C4-2B (cell line): ENCODE data around the gene THOC5.
"Not testable (repeated sequence)": the region's sequence is repeated elsewhere in the genome, so short reads cannot be mapped to it uniquely, and the experiment has no call there.

ENCODE experiments used
- H3K27ac ChIP-seq: fragments of 450-650 bp; 2 replicates; pipeline ENCODE4 v1.5.1; 2017
- ZFX ChIP-seq: fragments of 450-650 bp; IDR thresholded peaks from 2 replicates; pipeline ENCODE4 v1.6.1; 2017
- TF ChIP-seq, protein P1 (sequence below): fragments of 450-650 bp; conservative IDR thresholded peaks from 2 replicates; pipeline ENCODE4 v1.5.1; 2017; ENCODE audit warnings: mild to moderate bottlenecking

Gene THOC5

DNA sequence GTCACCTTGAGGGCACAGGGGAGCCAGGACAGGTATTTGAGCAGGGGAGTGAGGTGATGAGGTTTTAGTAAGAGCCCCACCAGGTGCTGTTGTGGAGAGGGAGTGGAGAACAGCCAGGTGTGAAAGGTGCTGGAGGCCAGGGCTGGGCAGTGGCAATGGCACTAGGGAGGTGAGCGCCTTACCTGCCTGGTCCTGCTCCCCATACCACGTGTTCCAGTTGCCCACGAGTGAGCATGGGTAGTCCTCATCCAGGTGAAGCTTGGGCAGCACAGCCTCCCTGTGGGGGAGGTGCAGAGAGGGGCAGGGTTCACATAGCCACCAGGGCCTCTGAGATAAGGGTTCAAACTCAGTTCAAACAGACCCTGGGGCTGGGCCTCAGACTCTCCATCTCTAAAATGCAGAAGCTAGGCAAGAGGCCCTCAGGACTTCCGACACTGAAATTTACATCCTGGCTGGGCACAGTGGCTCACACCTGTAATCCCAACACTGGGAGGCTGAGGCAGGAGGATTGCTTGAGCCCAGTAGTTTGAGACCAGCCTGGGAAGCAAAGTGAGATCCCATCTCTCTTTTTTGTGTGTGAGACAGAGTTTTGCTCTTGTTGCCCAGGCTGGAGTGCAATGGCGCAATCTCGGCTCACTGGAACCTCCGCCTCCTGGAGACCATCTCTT, 15.6 kb upstream of the THOC5 start:
- no peak overlapping the region for H3K27ac ChIP-seq
- TF ChIP-seq ZFX: no peak
- TF ChIP-seq, protein P1, sequence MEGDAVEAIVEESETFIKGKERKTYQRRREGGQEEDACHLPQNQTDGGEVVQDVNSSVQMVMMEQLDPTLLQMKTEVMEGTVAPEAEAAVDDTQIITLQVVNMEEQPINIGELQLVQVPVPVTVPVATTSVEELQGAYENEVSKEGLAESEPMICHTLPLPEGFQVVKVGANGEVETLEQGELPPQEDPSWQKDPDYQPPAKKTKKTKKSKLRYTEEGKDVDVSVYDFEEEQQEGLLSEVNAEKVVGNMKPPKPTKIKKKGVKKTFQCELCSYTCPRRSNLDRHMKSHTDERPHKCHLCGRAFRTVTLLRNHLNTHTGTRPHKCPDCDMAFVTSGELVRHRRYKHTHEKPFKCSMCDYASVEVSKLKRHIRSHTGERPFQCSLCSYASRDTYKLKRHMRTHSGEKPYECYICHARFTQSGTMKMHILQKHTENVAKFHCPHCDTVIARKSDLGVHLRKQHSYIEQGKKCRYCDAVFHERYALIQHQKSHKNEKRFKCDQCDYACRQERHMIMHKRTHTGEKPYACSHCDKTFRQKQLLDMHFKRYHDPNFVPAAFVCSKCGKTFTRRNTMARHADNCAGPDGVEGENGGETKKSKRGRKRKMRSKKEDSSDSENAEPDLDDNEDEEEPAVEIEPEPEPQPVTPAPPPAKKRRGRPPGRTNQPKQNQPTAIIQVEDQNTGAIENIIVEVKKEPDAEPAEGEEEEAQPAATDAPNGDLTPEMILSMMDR: no peak

- no peak overlapping the region for H3K27ac ChIP-seq
- no peak for TF ChIP-seq ZFX
- TF ChIP-seq, protein P1: no peak
These were observed 13.8 kb upstream of the THOC5 start for GRCh38 chr22:29567338-29567737.

GRCh38 chr22:29566513-29566912, 13.0 kb upstream of the THOC5 start:
- H3K27ac ChIP-seq: not testable (repeated sequence)

- peak overlapping the region; percentile 18; the same call in 1 of the 2 replicates for H3K27ac ChIP-seq
- TF ChIP-seq ZFX: no peak
- TF ChIP-seq, protein P1: no peak
These were observed 10.3 kb upstream of the THOC5 start for GRCh38 chr22:29563652-29564460.

DNA sequence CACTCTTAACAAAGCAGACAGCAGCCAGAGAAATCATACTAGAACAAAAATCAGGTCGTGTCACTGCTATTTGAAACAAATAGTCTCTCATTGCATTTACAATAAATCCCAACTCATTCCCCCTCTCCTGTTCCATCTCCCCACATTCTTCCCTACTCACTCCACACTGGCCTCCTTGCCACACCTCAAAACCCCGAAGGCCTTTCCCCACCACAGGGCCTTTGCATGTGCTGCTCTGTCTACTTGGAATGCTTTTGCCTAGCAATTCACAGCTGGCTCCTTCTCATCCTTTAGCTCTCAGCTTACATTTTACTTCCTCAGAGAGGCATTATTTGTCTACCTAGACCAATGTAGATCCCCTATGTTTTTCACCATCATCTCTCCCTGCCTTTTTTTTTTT, 6.3 kb upstream of the THOC5 start:
- no peak overlapping the region for H3K27ac ChIP-seq
- TF ChIP-seq, protein P1: no peak
- no peak for TF ChIP-seq ZFX

GRCh38 chr22:29559030-29559429, 5.5 kb upstream of the THOC5 start:
- no peak for TF ChIP-seq ZFX
- TF ChIP-seq, protein P1: no peak
- no peak overlapping the region for H3K27ac ChIP-seq

DNA sequence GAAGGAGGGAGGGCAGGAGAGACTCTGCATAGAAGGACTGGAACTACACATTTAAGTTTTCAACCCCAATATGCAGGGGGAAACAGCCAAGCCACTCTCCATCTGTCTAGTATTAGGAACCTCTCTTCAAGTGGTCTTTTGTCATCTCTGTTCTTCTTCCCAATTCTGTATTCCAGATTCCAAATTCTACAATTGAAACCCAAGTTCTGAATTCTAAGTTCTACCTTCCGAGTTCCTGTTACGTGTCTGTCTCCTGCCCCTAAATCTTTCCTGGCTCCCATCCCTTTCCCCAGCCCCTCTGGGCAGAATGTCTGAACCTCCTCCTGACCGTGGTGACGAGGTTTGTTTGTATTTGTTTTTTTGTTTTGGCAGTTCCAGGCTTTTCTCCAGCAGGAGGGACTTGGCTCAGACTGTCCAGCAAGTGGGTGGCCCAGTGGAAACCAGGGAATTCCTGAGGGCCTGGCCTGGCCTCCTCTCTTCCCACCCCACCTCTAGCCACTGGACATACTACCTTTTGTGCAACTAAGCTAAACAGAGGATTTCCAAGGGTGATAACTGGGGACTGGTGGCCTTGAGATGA, 1.6 kb upstream of the THOC5 start:
- H3K27ac ChIP-seq: peak overlapping the region; percentile 70
- no peak for TF ChIP-seq ZFX
- TF ChIP-seq, protein P1: no peak

DNA sequence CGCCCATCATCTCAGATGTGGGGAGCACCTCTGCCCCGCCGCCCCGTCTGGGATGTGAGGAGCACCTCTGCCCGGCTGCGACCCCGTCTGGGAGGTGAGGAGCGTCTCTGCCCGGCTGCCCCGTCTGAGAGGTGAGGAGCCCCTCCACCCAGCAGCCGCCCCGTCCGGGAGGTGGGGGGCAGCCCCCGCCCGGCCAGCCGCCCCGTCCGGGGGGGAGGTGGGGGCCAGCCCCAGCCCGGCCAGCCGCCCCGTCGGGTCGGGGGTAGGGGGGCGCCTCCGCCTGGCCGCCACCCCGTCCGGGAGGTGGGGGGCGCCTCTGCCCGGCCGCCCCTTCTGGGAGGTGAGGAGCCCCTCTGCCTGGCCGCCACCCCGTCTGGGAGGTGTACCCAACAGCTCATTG, 1.2 kb downstream of the THOC5 start:
- H3K27ac ChIP-seq: not testable (repeated sequence)
